GM18858 (cell line): ENCODE measurements around the gene AGO3.
A peak's percentile ranks its signal among the peaks of the same experiment; 100 is the strongest.

ENCODE experiments used
- ATAC-seq: cut with Tn5 transposase; IDR thresholded peaks from one replicate; pipeline ENCODE4 v1.9.1; 2021; ENCODE audit not compliant: unreplicated experiment

The AGO3 gene

DNA sequence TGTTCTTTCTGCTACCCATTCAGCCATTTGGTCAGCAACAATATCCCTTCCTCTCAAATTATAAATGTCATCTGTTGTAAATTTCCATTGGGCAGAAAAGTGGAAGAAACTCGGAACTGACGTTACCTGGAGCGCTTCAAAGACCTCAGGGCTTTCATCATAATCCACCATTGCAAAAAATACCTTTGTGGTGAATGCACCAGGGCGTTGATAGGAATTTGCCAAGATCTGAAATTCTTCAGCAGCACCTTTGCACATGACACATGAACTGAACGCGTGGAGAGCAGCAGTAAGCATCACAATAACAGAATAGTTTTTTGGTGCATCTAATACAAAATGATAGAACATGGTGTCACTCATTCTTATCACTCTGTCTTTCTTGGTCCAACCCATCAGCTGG lies 149.9 kb downstream of the AGO3 start:
- ATAC-seq, result no peak

GRCh38 chr1:36081926-36082485 lies 151.1 kb downstream of the AGO3 start:
- ATAC-seq, result no peak

- ATAC-seq, result no peak
Observed at GRCh38 chr1:36083219-36083618, 152.3 kb downstream of the AGO3 start.

GRCh38 chr1:36083635-36084496 lies 153.0 kb downstream of the AGO3 start, which contains the start of gene TEKT2:
Gene TEKT2 (plus strand): TSS chr1:36084094. CDS start chr1:36084922, 828 bp downstream.
- ATAC-seq, result no peak

DNA sequence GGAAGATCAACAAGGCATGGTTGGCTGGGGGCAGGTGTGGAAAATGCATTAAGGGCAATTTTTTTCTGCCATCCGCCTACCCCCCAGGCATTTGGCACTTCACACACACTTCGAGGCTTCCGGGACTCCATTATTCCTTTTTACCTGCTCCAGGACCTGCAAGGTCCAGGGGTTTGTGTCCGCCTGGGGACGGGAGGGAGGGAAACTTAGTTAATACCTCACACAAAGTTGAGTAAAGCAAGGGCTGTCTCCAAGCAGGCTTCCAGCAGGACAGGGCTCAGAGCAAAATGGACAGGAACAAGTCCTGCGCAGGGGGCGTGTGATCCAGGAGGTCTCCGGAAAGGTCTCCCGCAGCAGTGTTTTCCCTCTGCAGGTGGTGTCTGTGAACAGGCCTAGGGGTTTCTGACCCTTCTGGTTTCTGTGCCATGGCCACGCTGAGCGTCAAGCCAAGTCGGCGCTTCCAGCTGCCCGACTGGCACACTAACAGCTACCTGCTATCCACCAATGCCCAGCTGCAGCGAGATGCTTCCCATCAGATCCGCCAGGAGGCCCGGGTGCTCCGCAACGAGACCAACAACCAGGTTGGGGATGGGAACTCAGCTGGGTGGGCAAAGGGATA lies 153.7 kb downstream of the AGO3 start:
- ATAC-seq, result no peak

DNA sequence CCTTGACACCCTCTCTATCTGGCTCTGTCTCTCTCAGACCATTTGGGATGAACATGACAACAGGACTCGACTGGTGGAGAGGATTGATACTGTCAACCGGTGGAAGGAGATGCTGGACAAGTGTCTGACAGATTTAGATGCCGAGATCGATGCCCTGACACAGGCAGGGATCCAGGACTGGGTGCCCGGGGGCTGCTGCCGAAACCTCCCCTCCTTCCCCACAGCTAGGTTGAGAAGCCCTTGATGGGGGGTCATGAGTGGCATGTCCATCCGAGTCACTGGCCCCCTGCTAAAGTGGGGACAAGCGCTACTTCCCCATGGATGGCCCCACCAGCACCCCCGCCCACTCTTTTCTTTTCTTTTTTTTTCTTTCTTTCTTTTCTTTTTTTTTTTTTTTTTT lies 154.2 kb downstream of the AGO3 start:
- no peak for ATAC-seq

DNA sequence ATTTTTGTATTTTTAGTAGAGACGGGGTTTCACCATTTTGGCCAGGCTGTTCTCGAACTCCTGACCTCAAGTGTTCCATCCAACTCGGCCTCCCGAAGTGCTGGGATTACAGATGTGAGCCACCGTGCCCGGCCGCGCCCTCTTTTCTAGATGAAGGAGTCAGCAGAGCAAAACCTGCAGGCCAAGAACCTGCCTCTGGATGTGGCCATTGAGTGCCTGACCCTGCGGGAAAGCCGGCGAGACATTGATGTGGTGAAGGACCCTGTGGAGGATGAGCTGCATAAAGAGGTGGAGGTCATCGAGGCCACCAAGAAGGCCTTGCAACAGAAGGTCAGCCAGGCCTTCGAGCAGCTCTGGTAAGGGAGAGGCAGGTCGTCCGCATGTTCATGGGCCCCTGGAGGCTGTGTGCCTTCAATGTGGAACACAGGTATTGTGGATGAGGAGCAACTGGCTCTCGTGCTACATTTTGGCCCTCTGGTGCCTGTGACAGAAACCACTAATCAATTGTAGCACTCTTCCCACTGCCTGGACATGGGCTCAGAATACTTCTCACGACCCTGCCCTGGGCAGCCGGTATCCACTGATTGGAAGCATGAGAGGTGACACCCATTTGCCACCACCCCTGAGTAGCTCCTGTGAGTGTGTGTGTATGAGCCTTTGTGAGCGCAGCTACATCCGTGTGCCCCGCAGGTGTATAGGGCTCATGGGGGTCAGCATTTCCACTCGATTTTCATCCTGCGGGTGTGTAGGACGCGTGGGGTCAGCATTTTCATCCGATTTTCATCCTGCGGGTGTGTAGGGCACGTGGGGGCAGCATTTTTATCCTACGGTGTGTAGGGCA lies 155.0 kb downstream of the AGO3 start:
- ATAC-seq, result no peak

DNA sequence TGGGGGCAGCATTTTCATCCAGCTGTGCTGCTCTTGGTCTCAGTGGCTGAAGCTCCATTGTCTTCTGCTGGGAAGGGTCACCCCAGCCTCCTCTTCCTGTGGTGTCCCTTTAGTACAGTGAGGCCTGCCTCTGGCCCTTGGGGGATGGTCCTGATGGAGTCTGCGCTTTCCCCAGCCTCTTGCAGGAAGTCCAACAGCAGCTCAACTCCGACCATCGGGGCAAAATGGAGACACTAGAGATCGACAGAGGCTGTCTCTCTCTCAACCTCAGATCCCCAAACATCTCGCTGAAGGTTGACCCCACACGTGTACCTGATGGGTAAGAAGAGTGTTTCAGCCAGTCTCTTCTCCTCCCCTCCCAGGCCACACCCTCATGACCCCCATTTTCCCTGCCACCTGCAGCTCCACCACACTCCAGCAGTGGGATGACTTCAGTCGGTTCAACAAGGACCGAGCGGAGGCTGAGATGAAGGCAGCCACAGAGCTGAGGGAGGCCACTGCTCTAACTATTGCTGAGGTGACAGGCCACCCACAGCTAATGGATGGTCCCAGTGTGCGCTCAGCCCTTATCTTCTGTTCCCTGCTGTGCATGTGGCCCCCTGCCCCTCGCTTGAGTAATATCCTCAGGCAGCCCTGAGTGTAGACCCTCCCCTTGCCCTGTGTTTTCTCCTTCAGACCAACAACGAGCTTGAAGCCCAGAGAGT lies 155.8 kb downstream of the AGO3 start:
- no peak for ATAC-seq

GRCh38 chr1:36087233-36088123 lies 156.6 kb downstream of the AGO3 start:
- ATAC-seq, result no peak

DNA sequence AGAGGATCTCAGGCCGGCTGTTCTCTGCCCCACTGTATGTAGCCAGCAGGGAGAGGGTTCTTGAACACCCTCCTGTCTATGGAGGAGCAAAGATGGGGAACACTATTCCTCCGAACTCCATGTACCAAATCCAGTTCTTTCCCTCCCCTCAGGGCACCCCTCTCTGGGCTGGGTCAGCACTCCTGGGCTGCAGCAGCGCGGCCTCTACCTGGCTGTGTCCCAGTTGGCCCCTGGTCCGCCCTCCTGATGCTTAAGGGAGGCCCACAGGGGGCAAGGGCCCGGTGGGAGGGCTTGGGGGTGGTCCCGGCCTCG lies 157.3 kb downstream of the AGO3 start:
- no peak for ATAC-seq

DNA sequence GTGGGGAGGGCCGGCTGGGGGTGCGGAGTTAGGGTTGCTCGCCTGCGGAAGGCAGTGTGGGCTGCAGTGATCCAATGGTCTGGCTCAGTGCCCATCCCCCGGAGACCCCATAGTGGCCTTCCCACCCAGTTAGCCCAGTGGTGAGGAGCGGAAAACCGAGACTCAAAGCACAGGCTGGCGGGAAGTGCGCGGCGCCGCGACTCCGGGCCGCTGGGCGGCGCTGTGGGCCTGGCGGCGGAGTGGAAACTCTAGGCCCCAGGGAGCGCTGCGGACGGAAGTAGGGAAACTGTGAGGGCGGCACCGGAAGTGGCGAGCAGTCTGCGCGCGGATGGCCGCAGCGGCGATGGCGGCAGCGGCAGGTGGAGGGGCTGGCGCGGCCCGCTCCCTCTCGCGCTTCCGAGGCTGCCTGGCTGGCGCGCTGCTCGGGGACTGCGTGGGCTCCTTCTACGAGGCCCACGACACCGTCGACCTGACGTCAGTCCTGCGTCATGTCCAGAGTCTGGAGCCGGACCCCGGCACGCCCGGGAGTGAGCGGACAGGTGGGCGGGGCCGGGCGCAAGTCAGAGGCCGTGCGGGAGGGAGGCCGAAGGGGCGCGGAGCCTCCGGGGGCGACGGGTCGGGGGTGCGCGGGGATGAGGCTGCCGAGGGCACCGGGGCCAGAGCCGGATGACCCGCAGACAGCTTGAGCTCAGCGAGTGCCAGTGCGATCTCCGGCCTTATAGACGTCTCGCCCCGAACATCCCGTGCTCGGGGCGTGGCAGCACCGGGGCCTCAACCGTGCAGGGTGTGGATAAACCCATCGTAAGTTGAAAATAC lies 157.9 kb downstream of the AGO3 start, which contains the start of gene ADPRS:
Gene ADPRS (plus strand): TSS at position 316 of the 816 bp plus-strand sequence. CDS start 13 bp downstream, at position 329.
- ATAC-seq, result peak; percentile 72

- no peak for ATAC-seq
Observed at GRCh38 chr1:36089393-36090121, 158.7 kb downstream of the AGO3 start.

DNA sequence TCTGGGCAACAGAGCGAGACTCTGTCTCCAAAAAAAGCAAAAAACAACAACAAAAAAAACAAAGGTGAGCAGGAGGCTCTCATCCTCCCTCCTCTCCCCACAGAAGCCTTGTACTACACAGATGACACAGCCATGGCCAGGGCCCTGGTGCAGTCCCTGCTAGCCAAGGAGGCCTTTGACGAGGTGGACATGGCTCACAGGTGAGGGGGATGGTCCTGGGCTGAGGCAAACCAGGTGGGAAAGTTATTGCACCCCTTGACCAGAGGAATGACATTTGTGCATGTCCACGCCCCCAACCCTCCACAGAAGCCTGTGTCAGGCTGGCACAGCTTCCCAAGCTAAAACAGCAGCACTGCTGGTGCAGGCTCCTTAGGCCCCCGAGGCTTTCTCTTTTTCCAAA lies 160.2 kb downstream of the AGO3 start:
- no peak for ATAC-seq

- no peak for ATAC-seq
Observed at GRCh38 chr1:36091698-36092097, 160.8 kb downstream of the AGO3 start.

- ATAC-seq, result no peak
Observed at GRCh38 chr1:36092166-36092797, 161.4 kb downstream of the AGO3 start.

- no peak for ATAC-seq
Observed at GRCh38 chr1:36092798-36093185, 161.9 kb downstream of the AGO3 start.

DNA sequence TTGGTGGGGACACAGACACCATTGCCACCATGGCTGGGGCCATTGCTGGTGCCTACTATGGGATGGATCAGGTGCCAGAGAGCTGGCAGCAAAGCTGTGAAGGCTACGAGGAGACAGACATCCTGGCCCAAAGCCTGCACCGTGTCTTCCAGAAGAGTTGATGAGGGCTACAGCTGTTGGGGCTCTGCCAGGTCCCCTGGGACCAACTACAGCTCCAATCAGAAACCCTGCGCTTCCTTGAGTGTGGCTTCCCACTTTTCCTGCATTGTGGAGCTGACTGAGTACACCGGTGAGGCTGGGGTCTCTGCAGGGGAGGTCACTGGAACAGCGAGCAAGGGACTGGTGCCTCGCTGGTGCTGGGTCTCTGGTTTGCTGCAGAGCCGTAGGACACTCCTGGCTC lies 162.3 kb downstream of the AGO3 start:
- ATAC-seq, result no peak

GRCh38 chr1:36093929-36094328 lies 163.0 kb downstream of the AGO3 start:
- no peak for ATAC-seq
